NCI-H748 (cell line): Measurements from ENCODE around the gene KLHL12.

Experiments used
- DNase-seq: peaks from one replicate; lab custom pipeline; 2025; ENCODE audit not compliant: unreplicated experiment; lab: John Stamatoyannopoulos, UW

KLHL12 gene

DNA sequence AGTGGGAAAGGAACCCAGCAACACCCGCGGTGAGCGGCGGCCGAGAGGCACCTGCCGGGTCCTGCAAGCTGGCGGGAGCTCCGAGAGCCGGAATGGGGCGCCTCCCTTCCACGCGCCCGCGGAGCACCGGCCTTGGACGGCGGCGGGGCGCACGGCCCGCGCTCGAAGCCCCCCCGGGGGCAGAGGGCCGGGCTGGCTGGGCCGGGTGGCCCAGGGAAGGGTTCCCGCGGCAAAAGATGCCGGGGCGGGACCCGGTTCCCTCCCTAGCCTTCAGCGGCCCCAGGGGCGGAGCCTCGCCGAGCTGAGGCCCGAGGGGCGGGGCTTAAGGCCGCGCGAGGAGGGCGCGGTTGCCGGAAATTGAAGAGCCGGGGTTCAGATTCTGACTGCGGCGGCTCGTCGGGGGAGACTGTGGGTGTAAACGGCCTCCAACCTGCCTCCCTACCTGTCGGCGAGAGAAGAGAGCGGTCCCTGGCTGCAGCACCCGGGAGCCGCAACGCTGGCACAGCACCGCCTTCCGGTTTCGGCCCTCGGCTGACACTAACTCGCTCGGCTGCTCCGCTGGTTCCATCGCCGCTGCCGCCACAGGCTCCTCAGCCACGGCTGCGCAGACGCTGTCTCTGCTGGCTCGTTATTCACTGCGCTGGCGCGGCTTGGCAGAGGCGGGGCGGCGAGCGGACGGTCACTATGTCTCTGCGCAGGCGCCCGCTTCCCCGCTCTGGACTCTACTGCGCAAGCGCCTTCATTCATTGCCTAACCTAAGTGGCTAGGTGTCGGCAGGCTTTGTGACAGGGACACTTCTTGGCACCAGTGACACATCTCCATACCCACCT lies 38.3 kb downstream of the KLHL12 start, which contains the start of gene RABIF:
TSS of gene RABIF (minus strand) at position 619 of the 830 bp plus-strand sequence. CDS start at position 568, 51 bp downstream.
- peak; percentile 95 for DNase-seq

DNA sequence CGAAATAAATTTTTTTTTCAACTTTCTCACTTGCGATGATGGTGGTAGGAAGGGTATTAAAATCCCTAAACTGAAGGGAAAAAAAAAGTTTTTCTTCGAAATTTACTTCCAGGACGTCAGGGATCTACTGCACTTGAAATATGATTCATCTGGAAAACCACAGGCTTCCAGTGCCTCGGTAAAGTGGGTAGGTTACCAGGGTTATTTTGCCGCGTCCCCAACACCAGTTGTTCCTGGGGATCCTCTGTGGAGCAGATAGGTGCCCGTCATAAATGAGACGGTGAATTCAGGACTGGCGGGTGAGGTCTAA lies 38.9 kb downstream of the KLHL12 start:
- no peak for DNase-seq

DNA sequence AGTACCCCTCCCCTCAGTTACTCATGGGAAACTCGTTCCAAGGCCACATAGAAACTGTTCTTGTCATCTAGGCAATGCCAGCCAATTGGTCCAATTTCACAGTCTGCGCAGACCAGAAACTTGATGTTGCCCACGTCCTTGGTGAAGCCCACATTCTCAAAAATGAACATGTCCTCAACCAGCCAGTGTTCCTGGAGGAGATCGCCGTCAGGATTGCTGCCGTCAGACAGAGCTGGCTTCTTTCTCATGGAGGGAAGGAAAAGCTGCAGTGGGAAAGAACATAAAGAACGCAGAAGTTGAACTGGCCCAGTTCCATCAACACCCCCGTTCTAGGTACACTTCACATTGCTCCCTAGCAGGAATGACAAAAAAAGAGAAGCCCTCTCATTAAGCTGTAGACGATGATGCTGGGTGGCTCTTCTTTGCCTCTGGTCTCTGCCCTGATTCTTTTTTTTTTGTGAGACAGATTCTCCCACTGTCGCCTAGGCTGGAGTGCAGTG lies 46.0 kb downstream of the KLHL12 start:
- no peak for DNase-seq

DNA sequence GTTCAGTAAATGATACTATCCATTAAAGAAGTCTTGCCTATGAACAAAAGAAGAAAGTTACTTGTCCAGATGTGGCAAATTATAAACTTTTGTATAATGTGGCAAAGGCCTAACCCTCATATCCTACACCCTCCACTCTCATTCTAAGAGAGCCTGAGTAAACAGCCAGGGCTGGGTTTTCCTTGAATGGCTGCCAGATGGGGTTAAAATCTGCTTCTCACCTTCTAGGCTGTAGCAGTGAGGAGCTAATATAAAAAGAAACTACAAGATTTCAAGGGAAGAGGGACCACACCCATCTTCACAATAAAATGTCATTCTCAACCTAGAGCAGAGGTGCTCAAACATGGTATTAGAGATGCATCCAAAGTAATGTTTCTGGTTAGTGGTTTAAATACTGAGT lies 47.0 kb downstream of the KLHL12 start:
- no peak for DNase-seq

DNA sequence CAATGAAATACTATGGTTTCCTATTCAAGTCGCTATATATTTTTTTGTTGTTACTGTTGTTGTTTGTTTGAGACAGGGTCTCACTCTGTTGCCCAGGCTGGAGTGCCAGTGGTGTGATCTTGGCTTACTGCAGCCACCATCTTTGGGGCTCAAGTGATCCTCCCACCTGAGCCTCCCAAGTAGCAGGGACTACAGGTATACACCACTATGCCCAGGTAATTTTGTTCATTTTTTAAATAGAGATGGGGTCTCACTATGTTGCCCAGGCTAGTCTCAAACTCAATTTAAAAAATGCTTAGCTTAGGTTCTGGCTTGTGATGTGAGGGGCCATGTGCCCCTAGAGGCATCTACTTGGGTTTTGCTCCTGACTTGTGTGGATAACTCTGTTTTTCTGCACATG lies 47.9 kb downstream of the KLHL12 start:
- no peak for DNase-seq

DNA sequence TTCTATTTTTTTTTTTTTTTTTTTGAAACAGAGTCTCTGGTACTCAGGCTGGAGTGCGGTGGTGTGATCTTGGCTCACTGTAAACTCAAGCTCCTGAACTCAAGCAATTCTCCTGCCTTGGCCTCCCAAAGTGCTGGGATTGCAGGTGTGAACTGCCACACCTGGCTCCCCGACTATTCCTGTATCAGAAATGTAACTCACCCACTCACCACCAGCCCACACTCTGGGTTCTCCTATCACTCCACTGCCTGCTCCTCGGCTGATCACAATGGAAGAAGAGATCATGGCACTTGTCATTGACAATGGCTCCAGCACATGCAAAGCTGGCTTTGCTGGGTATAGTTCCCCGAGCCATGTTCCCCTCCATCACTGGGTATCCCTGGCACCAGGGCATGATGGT lies 54.0 kb downstream of the KLHL12 start:
- no peak for DNase-seq

DNA sequence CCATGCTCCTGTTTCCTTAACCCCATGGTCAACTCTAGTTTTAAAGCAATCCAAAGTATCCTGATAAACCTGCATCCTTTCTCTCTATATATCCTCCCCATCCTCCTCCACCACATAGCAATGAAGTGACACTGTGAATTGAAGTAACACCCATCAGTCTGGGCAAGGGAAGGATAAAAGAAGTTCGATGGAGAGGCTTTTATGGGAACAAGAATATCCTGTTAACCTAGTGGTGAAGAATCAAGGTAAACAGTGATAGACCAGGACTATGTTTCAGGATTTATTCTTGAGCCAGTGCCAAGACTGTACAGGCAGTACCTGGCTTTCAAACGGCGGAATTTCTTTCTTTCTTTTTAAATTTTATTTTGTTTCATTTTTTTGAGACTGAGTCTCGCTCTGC lies 55.7 kb downstream of the KLHL12 start:
- no peak for DNase-seq

DNA sequence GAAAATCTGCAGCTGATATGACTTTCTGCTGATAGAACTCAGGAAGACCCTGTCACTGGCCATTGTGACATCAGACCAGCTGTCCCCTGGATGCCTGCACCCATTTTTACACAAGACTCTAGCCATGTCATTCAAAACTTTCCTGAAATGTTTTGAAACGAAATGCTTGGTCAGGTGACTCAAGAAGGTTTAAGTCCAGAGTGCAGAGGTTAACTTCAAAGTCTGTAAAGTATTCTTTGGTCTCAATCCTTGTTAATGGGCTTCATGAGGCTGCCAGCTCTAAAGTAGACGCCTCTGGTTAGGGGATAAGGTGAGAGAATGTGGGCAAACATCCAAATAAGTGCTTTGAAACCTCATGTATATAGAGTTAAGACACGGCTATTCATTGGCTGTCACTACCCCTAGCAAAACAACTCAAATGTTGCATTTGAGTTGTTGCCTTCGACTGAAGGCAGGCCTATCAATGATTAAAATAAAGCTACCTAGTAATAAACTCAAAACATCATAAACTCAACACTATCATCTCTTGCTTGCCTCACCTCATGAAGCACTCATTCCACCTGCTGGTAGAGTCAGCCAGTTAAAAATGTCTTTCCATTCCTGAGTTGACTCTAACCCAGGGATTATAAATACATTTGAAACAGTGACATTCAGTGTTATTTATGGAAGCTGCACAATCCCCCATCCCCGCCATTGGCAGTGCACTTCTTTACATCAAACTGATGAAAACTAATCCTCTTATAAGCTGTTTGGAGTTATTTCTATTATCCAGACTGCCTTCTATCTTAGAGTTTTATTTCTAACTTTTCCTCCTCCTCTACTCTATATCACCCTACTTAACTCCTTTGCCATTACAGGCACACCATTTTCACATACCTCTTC lies 64.1 kb downstream of the KLHL12 start:
- DNase-seq = no peak

DNA sequence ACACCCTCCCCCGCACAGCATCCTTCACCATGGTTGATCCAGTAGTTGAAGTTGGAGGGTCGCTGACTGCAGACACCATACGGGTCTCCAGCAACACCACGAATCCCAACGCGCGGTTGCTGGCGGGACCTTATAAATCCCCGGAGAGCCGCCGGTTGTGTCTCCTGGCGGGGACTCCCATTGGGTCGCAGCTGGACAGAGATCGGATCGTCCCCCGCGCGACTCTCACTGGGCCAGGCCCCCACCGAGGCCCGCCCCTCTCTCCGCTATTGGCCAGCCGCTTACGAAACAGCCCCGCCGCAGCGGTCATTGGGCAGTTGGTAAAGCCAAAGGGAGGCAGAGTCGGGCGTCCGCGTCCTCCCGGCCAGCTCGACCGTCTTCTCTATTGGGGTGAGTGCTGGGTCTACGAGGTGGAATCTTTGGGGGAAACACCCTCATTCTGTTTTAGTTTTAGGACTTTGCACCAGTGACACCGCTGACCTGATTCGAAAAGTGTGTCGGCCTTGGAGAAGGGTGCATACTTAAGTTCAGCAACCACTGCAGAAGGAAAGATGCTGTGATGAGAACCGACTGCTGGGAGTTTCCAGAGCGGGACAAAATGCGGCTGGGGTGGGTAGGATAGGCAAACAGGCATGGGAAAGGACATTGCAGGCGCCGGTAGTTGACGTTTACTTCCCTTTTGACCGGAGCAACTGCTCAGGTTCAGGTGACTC lies 65.5 kb downstream of the KLHL12 start:
- peak; percentile 93 for DNase-seq

DNA sequence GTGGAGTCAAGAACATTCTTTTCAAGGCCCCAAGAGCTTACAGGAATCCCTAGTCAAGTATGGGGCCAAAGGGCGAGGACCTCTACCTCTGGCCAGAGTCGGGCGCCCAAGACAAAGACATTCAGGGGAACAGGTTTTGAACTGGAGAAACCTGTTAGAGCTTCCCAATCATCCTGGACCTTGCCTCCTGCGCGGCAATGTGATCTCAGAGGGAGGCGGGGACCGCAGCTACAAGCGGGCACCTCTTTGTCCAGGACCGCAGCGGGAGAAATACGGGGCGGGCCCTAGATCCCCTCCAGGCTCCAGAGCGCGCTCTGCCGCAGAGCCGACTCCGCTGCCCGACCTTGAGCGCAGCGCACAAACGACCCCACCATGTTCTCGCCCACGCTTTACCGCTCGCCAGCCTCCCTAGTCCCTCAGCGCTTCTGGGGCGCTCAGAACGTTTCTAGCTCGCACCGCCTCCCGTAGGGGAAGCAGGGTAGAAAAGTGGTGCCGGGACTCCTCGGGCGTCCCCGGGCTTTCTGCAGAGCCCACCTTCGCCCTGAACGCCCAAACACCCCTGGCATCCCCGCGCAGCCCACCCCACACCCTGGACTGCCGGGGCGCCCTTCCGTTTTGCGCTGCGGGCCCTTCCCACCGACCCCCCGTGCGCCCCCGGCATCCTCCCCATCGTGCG lies 66.2 kb downstream of the KLHL12 start:
- peak; percentile 82 for DNase-seq

DNA sequence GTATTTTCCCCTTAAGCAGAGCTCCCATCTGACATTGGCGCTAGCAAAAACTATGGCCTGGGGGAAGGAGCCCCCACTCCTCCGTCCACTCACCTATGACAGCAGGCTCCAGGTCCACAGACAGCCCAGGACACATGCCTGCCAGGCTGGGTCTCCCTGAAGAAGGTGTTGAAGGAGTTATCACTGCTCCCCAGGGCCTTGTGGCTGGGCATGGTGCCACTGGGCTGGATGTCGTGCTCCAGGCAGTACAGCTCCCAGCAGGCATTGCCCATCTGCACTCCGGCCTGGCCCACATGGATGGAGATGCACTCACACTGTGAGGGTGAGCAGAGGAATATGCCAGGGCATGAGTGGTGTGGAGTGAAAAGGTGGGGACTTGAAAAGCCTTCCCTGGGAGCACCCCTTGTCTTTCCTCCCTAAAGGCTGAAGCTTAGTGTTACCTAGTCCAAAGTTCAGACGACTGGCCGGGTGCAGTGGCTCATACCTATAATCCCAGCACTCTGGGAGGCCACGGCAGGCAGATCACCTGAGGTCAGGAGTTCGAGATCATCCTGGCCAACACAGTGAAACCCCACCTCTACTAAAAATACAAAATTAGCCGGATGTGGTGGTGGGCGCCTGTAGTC lies 68.1 kb downstream of the KLHL12 start:
- DNase-seq = no peak

DNA sequence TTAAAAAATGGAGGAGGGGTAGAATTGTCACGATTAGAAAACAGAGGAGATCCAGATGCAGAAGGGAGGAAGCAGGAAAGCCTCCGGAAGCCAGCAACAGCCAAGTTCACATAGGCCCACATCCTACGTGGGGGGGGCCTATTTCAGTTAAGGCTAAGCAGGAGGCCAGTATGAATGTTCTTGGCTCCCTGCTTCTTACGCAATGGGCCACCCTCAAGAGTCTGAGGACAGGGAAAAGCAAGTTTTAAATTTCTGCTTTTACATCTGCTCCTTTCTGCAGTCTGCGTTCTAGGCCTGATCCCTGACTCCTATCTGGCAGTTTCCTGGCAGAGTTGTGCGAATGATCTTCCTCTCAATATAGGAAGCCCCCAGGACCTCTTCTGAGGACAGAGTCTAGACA lies 68.7 kb downstream of the KLHL12 start:
- no peak for DNase-seq

DNA sequence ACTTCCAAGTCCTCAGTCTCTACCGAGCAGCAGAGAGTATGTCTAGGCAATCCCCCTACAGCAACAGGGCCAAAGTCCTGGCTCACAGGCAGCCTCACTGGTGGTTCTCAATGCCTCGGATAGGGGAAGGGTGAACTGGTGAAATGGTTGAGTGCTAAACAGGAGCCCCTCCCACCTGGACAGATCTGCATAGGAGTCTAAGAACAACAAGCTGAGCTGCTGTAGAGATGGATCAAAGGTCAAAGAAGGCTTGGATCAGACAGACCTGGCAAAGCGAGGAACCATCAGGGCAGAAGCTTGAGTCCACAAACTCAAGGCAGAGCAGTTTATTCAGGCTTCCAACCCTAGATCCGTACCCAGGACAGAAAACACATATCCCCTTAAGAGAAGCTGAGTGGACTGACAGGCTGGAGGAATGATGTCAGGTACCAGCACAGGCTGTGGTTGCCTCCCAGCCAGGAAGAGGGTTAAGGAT lies 69.9 kb downstream of the KLHL12 start:
- no peak for DNase-seq

DNA sequence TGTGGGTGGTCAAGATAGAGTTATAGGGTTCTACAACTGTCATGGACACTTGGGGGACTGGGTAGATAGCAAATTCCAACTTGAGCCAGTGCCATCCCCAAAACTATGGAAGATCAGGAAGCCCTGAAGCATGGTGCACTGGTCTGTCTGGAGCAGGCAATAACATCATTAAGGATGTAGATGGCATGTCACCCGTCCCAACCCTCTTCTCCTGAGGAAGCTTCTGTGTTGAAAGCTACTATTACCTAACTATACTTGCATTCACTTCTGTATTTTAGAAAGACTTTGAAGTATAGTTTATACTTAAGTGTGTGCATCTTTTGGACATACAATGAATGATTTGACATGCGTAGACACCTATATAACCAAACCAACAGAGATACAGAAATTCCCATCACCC lies 71.0 kb downstream of the KLHL12 start:
- DNase-seq = no peak

DNA sequence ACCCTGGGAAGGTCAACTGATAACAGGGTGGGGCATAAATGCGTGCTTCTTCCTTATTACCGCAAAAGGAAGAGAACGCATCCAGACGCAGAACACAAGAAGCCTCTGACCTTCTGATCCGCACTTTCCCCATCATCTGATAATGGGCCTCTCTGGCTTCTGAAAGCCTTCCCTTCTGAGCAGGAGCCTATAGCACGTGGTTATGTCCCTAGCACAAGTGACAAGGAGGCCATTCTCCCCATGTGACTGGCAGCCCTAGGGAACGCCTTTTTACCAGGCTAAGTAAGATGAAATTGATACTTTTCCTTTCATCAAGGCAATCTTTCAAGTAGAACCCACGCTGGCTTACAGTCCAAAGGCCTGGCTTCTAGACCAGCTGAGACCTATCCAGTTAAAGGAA lies 72.2 kb downstream of the KLHL12 start:
- no peak for DNase-seq

DNA sequence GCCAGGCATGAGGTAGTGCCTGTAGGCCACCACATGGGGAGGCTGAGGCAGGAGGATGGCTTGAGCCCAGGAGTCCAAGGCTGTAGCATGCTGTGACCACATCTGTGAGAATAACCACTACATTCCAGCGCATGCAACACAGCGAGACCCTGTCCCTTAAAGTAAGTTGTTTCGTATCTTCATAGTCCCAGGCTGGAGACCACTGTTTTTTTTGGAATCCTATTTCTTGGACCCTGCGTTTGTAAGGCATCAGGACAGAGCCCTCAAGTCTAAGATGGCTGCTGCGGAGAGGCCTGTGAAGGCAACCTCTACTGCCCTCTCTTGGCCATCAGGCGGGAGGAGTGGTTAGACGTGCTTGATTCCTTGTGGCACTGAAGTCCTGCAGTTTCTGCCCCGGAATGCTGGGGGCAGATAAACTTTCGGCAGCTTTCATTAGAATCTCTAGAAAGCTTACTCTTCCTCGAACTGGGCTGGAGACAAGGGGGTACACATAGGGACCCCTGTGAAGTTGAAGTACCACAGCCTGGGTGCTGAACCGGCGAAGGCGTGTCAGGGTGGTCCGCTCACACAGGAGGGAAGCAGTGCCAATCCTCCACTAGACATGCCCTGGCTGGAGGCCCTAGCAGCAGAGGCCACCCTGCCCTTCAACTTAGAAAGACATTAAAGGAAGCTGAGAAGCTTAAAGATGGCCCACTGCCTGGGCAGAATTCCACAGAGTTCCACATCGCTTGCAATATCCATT lies 74.7 kb downstream of the KLHL12 start:
- DNase-seq = no peak

DNA sequence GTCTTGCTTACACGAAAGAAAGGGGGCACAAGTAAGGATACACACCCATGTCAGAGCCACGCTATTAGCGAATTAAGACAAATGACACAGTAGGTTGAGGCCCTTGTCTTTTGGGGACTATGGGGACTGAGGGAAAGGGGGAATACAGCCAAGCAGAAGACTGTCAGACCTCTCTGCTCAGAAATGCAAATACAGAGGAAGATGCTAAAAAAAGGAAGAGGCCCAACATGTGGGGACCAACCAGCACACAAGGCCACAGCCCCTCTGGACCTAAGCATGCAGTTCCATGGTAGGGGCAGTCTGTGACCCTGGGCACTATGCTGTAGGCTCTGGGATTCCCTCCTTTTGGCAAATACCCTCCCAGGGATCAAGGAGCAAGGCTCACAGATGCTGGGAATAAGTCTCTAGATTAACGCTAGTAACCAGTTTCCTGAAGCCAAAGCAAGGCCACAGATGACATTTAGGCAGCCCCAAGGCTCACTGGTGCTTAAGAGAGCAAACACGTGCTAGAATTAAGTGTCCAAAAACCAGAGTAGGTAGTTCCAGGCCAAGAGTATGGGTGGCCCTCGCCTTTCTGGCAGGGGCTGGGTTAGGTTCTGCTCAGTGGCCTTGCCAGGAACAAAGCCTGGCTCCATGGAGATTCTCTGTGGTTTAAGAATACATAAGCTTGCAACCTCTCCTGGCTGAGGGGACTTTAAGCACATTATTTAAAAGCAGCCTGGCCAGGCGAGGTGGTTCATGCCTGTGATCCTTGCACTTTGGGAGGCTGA lies 76.3 kb downstream of the KLHL12 start:
- no peak for DNase-seq

DNA sequence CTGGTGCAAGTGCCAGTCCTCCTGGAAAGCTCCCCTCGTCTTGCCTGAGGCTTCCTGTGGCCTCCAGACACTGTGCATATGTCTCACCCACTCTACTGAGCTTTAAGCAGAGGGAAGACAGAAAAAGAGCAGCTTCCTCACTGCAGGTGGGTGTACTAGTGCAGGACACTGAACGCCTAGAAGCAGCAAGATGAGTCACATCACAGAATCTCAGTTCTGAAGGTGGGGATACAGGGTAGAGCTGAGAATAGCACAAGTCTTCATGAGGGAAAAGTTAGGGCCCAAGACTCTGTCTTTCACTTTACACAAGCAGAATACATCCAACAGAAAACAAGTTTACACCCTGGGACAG lies 78.9 kb downstream of the KLHL12 start:
- no peak for DNase-seq

DNA sequence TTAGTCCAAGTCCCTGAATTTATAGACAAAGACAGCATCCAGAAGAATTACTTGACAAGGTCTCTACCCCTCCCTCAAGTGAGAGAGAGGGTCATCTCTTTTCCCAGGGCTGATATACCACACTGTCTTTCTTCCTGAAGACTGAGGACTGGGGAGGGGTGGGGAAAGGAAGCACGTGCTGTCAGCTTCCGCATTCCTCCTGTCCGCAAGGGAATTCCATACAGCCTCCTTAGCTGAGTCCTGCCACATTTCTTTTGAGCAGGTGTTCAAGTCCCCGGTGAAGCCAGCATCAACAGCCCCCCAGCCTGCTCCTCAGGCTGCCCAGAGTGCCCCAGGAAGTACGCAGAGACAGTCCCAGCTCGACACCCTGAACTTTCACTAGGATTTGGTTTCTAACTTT lies 82.1 kb downstream of the KLHL12 start:
- DNase-seq = no peak
